Neural progenitor cell (in vitro differentiated cells): Measurements from ENCODE around the gene ITGB5.

Experiments
- CTCF ChIP-seq: fragments of 200-600 bp; sonication (generic); IDR thresholded peaks from 2 replicates; pipeline ENCODE4 v1.5.1; 2017; ENCODE audit warnings: antibody characterized with exemption, mild to moderate bottlenecking
- EZH2 ChIP-seq: fragments of 200-600 bp; sonication (generic); IDR thresholded peaks from 2 replicates; pipeline ENCODE4 v1.6.1; 2017; ENCODE audit warnings: antibody characterized with exemption, mild to moderate bottlenecking, moderate library complexity
- EZH2phosphoT487 ChIP-seq: fragments of 200-600 bp; sonication (generic); IDR thresholded peaks from 2 replicates; pipeline ENCODE4 v1.6.1; 2017; ENCODE audit warnings: antibody characterized with exemption

GRCh38 chr3:124730129-124730940 is 156.8 kb downstream of the ITGB5 start, which contains the start of gene UMPS:
- TF ChIP-seq CTCF (no peak), EZH2phosphoT487 (no peak), EZH2 (peak; percentile 33)
